GM18870 (cell line): ENCODE measurements around the gene LMLN.
"Not testable (repeated sequence)": the region's sequence is repeated elsewhere in the genome, so short reads cannot be mapped to it uniquely, and the experiment has no call there.

ENCODE experiments used
- ATAC-seq: cut with Tn5 transposase; IDR thresholded peaks from one replicate; pipeline ENCODE4 v1.9.1; 2021; ENCODE audit warnings: moderate library complexity; ENCODE audit not compliant: unreplicated experiment

LMLN gene

DNA sequence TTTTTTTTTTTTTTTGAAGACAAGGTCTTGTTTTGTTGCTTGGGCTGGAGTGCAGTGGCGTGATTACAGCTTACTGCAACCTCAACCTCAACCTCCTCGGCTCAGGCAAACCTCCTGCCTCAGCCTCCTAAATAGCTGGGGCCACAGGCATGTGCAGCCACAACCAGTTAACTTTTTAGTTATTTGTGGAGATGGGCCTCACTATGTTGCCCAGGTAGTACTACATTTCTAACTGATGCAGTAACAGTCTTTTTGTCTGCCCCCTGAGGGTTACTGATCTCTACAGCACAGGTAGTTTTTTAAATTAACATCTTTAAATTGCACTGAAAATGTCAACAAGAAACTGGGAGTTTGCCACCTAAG is 3.4 kb upstream of the LMLN start:
- no peak for ATAC-seq

DNA sequence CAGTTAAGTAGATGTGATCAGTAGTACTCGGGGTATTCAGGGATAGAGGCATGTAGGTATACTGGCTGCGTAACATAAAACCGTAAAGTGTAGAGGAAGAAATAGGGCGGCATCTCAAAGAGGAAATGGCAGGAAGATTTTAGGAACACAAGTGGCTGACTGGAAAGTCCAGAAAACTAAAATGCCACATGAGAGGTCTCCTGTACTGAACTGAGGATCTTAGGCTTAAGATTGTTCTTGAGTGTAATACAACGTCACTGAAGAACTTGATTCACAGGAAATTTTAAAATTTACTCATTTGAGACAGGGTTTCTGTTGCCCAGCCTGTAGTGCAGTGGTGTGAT is 2.3 kb upstream of the LMLN start:
- ATAC-seq = no peak

DNA sequence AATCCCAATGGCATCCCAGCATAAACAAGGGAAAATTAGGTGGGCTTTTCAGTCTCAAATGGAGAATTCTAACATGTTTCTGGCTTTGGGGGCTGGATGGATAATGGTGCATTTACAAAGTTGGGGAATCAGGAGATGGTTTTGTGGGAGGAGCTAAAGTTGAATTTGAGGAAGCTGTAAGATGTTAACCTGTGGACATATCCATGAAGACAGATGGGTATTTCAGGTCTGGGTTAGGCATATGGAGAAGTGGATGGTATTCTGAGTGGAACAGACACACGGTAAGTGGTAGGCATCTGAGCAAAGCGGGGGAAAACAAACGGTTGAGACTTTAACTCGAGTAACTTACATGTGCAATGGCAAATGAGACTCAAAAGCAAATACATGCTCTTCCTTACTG is 1.7 kb upstream of the LMLN start:
- ATAC-seq = no peak

DNA sequence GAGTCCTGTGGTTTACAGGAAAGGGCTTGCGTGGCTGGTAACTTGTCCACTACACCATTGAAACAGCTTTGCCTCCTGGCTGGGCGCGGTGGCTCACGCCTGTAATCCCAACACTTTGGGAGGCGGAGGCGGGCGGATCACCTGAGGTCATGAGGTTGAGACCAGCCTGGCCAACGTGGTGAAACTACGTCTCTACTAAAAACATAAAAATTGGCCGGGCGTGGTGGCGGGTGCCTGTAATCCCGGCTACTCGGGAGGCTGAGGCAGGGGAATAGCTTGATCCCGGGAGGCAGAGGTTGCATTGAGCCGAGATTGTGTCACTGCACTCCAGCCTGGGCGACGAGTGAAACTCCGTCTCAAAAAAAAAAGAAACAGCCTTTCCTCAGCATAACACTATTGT is 1.2 kb upstream of the LMLN start:
- not testable (repeated sequence) for ATAC-seq

DNA sequence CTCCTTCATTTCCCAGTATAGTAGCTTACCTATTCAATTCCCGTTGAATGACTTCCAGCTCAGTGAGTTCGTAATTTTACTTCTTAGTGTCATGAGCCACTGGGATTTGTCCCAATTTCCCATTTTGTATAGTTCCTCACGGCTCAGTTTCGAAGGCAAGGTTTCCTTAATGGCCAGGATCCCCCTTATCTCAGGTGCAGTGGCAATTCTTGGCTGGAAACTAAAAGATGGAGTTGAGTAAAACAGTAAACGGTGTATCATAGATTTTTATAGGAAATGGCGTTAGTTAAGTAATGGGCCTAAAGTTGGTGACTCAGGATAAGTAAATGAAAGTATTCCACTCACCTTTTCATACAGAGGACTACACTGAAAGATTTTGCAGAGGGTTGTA is 522 bp upstream of the LMLN start:
- no peak for ATAC-seq

DNA sequence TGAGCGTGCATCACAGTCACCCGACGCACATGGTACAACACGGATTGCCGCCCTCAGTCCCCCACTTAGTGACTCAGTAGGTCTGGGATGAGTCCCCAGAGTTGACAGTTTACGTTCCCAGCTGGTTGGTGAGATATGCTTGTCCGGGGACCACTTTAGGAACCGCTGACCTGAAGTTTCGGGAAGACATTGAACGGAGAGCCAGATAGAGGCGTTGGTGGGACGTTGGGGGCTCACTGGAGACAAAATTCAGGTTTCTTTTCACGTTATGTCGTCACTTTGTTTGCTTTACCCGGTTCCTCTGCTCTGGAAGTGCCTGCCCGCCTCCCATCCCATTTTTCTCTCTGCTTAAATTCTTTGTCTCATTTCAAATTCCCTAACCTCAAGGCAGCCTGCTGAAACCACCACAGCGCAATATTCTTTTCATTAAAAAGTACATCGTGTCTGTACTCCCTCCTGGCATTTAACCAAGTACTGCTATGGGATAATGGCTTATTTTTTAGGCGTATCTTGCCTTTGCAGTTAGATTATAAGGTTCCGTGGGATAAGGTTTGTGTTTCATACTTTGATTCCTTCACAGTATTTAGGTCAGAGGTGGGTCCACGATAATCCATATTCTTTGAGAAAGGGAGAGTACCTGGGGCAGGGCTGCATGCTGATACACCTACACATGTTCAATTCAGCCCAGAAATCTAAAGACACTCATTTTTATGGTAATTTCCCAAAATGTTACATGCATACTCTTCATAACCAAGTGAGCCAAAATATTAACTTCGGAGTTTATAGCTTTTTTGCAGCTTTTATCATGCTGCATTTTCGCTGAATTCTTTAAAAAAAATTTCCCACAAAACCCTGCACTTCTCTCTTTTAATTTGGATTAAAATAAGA is 921 bp downstream of the LMLN start:
- no peak for ATAC-seq

DNA sequence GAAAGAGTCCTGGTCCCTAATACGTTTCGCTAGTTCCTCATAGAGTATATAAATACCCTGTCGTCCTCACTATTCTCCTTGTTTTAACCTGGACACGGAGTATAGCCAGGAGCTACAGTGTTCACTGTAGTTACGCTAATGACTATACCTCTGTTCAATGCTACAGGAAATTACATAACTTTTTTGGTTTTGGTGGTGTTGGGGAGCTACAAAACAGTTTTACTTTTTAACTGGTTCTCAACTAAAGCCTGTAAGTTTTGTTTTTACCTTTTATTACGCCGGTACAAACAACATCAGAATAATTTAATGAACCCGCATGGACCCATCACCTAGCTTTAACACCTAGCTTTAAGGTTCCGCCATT is 1.5 kb downstream of the LMLN start:
- ATAC-seq = no peak

DNA sequence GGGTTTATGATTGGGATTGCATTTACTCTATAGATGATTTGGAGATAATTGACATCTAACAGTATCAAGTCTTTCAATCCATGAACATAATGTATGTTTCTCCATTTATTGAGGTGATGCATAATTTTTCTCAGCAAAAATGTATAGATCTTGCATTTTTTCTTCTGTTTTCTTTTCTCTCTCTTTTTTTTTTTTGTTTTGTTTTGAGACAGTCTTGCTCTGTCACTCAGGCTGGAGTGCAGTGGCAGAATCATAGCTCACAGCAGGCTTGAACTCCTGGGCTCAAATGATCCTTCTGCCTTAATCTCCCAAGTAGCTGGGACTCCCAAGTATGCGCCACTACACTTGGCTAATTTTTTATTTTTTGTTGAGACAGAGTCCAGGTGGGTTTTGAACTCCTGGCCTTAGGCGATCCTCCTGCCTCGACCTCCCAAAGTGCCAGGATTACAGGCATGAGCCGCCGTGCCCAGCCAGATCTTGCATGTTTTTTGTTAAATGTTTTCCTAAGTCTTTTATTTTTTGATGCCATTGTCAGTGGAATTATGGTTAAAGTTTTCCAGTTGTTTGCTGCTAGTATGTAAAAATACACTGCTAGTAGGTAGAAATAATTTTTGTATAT is 3.1 kb downstream of the LMLN start:
- ATAC-seq = no peak

DNA sequence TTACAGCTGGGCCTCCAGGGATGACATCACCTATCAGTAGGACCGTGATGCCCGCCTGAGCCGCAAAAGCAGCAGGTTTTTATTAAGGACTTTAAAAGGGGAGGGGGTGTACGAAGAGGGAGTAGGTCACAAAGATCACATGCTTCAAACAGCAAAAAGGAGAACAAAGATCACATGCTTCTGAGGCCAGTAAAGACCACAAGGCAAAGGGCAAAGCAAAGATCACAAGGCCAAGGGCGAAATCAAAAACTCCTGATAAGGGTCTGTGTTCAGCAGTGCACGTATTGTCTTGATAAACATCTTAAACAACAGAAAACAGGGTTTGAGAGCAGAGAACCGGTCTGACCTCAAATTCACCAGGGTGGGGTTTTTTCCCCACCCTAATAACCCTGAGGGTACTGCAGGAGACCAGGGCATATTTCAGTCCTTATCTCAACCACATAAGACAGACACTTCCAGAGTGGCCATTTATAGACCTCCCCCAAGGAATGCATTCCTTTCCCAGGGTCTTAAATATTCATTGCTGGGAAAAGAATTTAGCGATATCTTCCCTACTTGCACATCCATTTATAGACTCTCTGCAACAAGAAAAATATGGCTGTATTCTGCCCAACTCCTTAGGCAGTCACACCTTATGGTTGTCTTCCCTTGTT is 7.4 kb downstream of the LMLN start:
- ATAC-seq = not testable (repeated sequence)

DNA sequence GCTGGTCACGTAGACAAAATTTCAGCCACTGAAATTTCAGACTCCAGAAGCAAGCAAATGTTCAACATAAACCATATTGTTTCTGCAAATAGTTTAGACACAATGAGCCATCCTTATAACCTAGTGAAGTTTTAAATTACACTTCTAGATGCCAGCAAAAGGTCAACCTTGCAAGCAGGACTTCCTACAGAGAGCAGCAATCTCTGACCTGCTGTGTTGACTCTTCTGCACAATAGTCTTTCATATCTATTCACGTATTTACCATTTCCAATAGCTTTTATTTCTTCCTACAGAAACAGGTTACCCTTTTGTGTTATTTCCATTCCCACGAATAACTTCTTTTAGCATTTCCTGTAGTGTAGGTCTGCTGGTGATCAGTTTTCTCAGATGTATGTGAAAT is 10.6 kb downstream of the LMLN start:
- no peak for ATAC-seq

DNA sequence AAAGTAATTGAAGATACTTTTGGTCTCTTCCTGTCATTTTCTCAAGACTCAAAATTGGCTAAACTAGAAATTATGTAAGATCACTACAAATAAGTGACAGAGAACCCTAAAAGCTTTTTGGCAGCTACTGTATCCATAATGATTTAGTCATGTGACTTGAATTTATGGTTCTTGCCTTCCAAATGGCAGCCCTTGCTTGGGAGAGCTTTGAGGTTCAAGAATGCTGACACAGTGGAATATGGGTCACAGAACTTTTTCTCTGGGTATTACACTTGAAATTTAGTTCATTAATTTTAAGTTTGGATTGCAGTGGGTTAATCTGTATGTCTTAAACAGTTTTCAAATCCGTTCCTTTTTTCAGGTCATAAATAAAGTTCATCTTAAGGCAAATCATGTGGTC is 14.0 kb downstream of the LMLN start:
- ATAC-seq = no peak

DNA sequence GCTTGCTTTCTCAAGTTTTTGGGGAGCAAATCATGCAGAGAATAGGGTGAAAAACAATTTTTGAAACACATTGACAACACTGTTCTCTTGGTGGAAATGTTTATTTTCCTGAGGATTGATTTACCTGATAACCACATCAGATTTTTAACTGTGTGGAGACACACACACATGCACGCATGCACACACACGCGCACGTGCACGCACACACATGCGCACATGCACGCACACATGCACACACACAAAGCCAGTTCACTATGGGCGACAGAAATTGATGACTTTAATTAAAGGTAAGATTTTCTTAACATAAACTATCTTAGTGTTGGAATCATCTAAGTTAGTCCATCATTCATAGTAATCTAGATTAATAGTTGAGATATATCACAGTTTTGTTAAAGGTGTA is 15.3 kb downstream of the LMLN start:
- ATAC-seq = no peak

DNA sequence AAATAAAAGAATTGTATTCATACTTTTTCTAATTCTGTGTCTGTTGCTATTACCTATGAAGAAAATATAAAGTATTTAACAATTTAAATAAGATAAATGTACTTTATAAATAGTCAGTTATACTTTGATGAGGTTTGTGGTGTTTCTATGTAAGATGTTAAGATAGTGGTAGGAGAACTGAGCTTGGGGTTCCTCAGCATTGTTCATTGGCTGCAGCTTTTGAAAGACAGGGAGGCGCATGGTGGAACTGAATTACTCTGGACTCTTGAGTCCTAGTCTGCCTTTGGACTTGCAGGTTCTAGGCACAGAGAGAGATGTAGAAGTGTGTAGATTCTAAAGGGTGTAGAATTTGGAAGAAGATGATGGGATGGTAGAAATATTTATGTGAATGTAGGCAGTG is 23.1 kb downstream of the LMLN start:
- no peak for ATAC-seq

DNA sequence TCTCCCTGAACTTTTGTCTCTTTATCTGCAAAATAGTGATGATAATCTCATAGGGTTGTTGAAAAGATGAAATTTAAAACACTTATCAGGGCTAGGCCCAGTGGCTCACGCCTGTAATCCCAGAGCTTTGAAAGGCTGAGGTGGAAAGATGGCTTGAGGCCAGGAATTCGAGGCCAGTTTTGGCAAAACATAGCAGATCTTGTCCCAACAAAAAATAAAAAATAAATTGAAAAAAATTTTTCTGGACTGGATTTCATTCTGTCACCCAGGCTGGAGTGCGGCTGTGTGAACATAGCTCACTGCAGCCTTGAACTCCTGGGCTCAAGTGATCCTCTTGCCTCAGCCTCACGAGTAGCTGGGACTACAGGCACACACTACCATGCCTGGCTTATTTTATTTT is 29.6 kb downstream of the LMLN start:
- ATAC-seq = no peak

DNA sequence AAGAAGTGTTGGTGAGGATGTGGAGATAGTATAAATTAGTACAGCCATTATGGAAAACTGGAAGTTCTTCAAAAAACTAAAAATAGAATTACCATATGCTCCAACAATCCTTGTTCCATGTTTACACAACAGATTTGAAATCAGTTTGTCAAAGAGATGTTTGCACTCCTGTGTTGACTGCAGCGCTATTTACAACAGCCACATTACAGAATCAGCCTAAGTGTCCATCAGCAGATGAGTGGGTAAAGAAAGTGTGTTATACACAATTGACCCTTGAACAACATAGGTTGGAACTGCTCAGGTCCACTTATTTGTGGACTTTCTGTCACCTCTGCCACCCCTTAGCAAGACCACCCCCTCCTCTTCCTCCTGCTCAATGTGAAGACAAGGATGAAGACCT is 34.7 kb downstream of the LMLN start:
- no peak for ATAC-seq

DNA sequence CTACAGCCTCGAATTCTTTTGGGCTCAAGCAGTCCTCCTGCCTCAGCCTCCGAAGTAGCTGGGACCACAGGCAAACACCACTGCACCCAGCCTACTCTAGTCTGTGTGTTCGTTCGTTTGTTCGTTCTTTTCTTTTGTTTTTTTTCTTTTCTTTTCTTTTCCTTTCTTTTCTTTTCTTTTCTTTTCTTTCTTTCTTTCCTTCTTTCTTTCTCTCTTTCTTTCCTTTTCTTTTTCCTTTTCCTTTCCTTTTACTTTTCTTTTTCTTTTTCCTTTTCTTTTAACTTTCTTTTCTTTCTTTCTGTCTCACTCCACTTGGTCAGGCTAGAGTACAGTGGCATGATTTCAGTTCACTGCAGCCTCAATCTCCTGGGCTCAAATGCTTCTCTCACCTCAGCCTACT is 36.8 kb downstream of the LMLN start:
- no peak for ATAC-seq

DNA sequence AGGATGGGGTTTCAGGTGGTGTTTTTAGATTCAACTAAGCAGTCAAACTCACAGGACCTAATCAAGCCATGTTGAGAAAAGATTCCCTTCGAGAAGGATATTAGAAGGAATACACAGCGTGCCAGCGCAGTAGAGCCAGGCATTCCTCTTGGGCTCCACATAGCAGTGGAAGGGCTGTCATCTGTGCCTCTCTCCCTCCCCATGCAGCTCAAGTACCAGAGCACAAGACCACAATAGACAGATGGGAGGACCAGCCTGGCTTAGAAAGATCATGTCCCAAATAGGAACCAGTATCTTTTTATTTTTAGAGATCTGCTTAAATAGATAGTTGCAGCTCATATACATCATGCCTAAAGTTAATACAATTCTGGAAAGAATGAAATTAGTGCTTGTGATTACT is 37.9 kb downstream of the LMLN start:
- no peak for ATAC-seq

DNA sequence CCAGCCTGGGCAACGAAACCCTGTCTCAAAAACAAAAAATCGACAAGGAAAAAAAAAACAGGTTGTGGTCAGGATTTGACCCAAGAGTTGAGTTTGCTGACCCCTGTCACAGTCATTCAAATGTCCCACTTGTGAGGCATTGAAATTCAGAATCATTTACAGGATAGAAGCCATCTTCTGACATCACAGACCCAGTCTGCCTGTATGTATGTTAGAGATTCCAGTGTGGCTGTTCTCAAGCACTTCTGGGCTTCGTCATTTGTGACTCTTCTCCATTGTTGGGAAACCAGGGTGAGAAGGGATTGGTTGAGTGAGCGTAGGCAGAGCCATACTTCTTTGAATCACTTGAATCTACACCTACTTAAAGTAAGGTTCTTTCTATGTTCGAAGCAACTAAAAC is 57.1 kb downstream of the LMLN start:
- no peak for ATAC-seq

DNA sequence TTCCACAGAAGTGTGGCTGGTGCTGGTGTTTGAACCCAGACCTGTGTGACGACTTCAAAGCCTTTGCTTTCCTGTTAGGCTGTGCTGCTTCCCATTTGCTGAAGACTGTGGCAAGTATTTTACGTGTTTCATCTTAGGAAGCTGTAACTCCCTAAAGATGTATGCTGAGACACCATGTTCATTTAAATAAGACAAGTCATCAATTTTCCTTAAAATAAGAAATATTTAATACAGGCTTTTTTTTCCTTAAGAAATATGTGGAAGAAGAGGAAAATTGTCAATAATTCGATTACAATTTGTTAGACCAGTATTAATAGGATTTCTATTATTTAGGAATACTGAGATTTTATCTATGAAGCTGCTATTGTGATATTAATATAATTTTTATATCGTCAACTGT is 58.4 kb downstream of the LMLN start:
- no peak for ATAC-seq

DNA sequence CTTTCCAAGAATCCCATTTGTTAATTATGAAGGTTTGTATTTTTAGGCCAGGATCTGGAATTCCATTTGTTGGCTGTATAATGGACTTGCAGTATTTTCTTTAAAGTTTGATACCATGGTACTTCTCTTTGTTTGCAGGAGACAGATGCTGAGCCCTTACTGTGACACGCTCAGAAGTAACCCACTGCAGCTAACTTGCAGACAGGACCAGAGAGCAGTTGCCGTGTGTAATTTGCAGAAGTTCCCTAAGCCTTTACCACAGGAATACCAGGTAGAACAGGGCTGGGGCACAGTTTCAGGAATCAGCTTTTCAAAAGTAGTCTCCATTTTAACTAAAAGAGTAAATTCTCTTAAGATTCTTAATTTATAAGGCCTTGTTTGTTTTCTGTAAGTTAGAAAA is 59.1 kb downstream of the LMLN start:
- no peak for ATAC-seq

DNA sequence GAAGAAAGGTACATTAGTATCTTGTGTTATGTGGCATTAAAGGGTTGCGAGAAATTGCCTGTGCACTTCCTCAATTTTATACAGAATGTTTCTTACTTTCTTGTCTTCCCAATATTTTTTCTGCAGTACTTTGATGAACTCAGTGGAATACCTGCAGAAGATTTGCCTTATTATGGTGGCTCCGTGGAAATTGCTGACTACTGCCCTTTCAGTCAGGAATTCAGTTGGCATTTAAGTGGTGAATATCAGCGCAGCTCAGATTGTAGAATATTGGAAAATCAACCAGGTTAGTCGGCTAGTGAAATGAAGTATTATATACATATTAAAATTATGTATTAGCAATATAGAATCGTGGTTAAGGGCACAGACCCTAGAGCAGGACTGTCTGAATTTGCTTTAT is 61.3 kb downstream of the LMLN start:
- ATAC-seq = no peak

DNA sequence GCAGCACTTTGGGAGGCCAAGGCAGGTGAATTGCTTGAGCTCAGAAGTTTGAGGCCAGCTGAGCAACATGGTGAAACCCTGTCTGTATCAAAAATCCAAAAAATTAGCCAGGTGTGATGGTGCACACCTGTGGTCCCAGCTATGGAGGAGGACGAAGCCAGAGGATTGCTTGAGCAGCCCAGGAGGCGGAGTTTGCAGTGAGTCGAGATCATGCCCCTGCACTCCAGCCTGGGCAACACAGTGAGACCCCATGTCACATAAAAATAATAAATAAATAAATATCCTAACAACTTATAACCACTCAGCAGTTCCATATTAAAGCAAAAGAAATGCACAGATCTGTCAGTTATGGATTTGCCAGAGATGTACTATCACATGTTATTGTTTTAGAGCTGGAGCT is 62.6 kb downstream of the LMLN start:
- no peak for ATAC-seq

DNA sequence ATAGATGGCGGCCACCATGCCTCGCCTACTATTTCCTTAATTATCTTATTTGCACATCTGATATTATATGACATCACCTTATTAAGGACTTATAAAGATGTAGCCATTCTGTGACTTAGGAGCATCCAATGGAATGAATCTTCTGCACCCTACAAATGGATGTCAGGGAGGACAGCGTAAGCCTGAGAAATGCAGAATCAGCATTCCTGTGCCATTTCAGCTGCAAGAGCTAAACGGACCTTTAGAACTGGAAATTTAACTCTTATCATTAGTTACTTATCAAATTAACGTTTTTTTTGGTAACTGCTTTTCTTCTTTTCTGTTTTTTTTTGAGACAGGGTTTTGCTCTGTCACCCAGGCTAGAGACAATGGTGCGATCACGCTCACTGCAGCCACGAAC is 65.6 kb downstream of the LMLN start:
- ATAC-seq = no peak
